ENCODE data around the gene PRKAG3.
"Not testable (repeated sequence)": the region's sequence is repeated elsewhere in the genome, so short reads cannot be mapped to it uniquely, and the experiment has no call there.

The PRKAG3 gene

GRCh38 chr2:218780851-218781690 lies 50.5 kb downstream of the PRKAG3 start:
- DNase-seq (ENCODE audit: low spot score): no peak

GRCh38 chr2:218780046-218780445 lies 51.6 kb downstream of the PRKAG3 start:
- DNase-seq (ENCODE audit: low spot score): no peak

- no peak for DNase-seq (ENCODE audit: low spot score)
Observed at GRCh38 chr2:218777276-218777990, 54.2 kb downstream of the PRKAG3 start.

DNA sequence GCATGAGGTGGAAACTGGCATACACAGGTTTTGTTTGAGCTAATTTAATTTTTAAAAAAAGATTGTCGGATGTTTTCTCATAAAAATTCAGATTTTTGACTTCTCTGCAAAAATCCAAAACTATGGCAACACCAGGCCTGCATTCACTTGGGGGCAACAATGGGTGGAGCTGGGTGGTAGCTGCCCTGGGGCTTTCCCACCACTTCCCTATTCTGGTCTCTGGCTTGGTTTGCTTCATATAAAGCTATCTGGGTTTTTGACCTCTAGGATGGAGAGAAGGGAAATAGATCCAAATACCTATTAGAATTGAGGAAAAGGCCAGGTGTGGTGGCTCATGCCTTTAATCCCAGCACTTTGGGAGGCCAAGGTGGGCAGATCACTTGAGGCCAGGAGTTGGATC lies 55.1 kb downstream of the PRKAG3 start:
- no peak for DNase-seq (ENCODE audit: low spot score)

GRCh38 chr2:218773881-218774280 lies 57.7 kb downstream of the PRKAG3 start:
- DNase-seq (ENCODE audit: low spot score): no peak

DNA sequence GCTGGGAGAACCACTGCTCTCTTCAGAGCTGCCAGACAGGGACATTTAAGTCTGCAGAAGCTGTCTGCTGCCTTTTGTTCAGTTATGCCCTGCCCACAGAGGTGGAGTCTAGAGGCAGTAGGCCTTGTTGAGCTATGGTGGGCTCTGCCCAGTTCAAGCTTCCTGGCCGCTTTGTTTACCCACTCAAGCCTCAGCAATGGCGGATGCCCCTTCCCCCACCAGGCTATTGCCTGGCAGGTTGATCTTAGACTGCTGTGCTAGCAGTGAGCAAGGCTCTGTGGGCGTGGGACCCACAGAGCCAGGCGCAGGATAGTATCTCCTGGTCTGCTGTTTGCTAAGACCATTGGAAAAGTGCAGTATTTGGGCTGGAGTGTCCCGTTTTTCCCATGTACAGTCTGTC lies 58.8 kb downstream of the PRKAG3 start:
- not testable (repeated sequence) for DNase-seq (ENCODE audit: low spot score)
